HepG2 (cell line): ENCODE measurements around the gene DAZAP1. TPM values are rescaled to one million over a fixed set of nuclear protein-coding genes. Genes with fewer than 3 reads are reported as not detected.

ENCODE experiments used
- ARID5B ChIP-seq: IDR thresholded peaks from 2 replicates; pipeline ENCODE4 v1.4.0; 2020; ENCODE audit warnings: mild to moderate bottlenecking, missing genetic modification reagents
- CCAR2 ChIP-seq: fragments of 200-400 bp; formaldehyde crosslinking; optimal IDR thresholded peaks from 2 replicates; pipeline ENCODE3; 2018; ENCODE audit warnings: low read depth, mild to moderate bottlenecking, low read length, moderate library complexity
- CSRNP1 ChIP-seq: sonication (generic); formaldehyde crosslinking; IDR thresholded peaks from 2 replicates; pipeline ENCODE4 v1.8.1; 2023; ENCODE audit warnings: mild to moderate bottlenecking, missing genetic modification reagents
- EEA1 ChIP-seq: sonication (generic); formaldehyde crosslinking; IDR thresholded peaks from 2 replicates; pipeline ENCODE4 v1.5.1; 2020; ENCODE audit warnings: mild to moderate bottlenecking, missing genetic modification reagents, borderline replicate concordance
- GATA4 ChIP-seq: sonication (generic); IDR thresholded peaks from 2 replicates; pipeline ENCODE4 v1.6.1; 2016; ENCODE audit warnings: antibody characterized with exemption, low read depth, borderline replicate concordance
- HIC2 ChIP-seq: sonication (generic); formaldehyde crosslinking; IDR thresholded peaks from 2 replicates; pipeline ENCODE4 v1.9.0; 2022; ENCODE audit warnings: low read depth, missing genetic modification reagents
- HNRNPK ChIP-seq: fragments of 200-400 bp; formaldehyde crosslinking; IDR thresholded peaks from 2 replicates; pipeline ENCODE4 v1.6.1; 2018; ENCODE audit warnings: low read length, low read depth, moderate library complexity, mild to moderate bottlenecking; ENCODE audit not compliant: poor library complexity, severe bottlenecking
- HNRNPL ChIP-seq: fragments of 200-400 bp; formaldehyde crosslinking; IDR thresholded peaks from 2 replicates; pipeline ENCODE4 v1.6.1; 2017; ENCODE audit warnings: mild to moderate bottlenecking, low read depth, low read length
- KMT2A ChIP-seq: sonication (generic); formaldehyde crosslinking; IDR thresholded peaks from 2 replicates; pipeline ENCODE4 v1.4.0; 2020; ENCODE audit warnings: missing genetic modification reagents
- REPIN1 ChIP-seq: sonication (generic); formaldehyde crosslinking; IDR thresholded peaks from 2 replicates; pipeline ENCODE4 v1.8.0; 2022; ENCODE audit warnings: missing genetic modification reagents, low read depth, mild to moderate bottlenecking, borderline replicate concordance
- RNF2 ChIP-seq: fragments of 450-650 bp; conservative IDR thresholded peaks from 2 replicates; pipeline ENCODE4 v1.6.1; 2016; ENCODE audit warnings: low read depth
- SSRP1 ChIP-seq: IDR thresholded peaks from 2 replicates; pipeline ENCODE4 v1.6.1; 2016; ENCODE audit warnings: control low read depth
- TGIF2 ChIP-seq: IDR thresholded peaks from 2 replicates; pipeline ENCODE4 v1.6.1; 2016; ENCODE audit warnings: control low read depth, missing compliant biosample characterization
- ZBTB21 ChIP-seq: sonication (generic); formaldehyde crosslinking; IDR thresholded peaks from 2 replicates; pipeline ENCODE4 v1.4.0; 2020; ENCODE audit warnings: missing genetic modification reagents
- ZBTB34 ChIP-seq: sonication (generic); formaldehyde crosslinking; IDR thresholded peaks from 2 replicates; pipeline ENCODE4 v1.8.0; 2022; ENCODE audit warnings: mild to moderate bottlenecking, missing genetic modification reagents
- ZBTB38 ChIP-seq: sonication (generic); formaldehyde crosslinking; IDR thresholded peaks from 2 replicates; pipeline ENCODE4 v1.5.1; 2020; ENCODE audit warnings: mild to moderate bottlenecking, missing genetic modification reagents
- ZKSCAN1 ChIP-seq: fragments of 150-350 bp; IDR thresholded peaks from 2 replicates; pipeline ENCODE4 v1.6.1; 2014; ENCODE audit warnings: low read length
- ZNF547 ChIP-seq: sonication (generic); formaldehyde crosslinking; IDR thresholded peaks from 2 replicates; pipeline ENCODE4 v1.5.1; 2020; ENCODE audit warnings: mild to moderate bottlenecking, missing genetic modification reagents
- ZNF572 ChIP-seq: sonication (generic); formaldehyde crosslinking; IDR thresholded peaks from 2 replicates; pipeline ENCODE4 v1.5.1; 2020; ENCODE audit warnings: mild to moderate bottlenecking, missing genetic modification reagents
- ZNF75D ChIP-seq: sonication (generic); formaldehyde crosslinking; IDR thresholded peaks from 2 replicates; pipeline ENCODE4 v1.8.1; 2023; ENCODE audit warnings: missing genetic modification reagents, mild to moderate bottlenecking, borderline replicate concordance
- polyA plus RNA-seq, 8 experiments: library from polyadenylated mRNA; depleted of rRNA in 3 of 8; stranded (reverse) in 7 of 8; unstranded in 1 of 8; fragments of >200 nt; fragmentation: Illumina TruSeq in 4 of 8; extraction: Trizol in 4 of 8; gene quantifications; 2 replicates each; pipeline versions ENCODE4 v1.2.1 to v1.2.3, GENCODE V29; 2011 to 2016; ENCODE audit warnings: low read depth in 4 of 8, missing spikeins in 1 of 8, mixed read lengths in 1 of 8; ENCODE audit not compliant: insufficient read depth in 1 of 8
- total RNA-seq, 5 experiments: library from RNA; depleted of rRNA; stranded (reverse); fragments of >200 nt; fragmentation: Illumina TruSeq; extraction: Trizol; gene quantifications; 2 replicates each; pipeline ENCODE4 v1.2.3, GENCODE V29; 2016; ENCODE audit warnings: low read depth in 1 of 5

Gene DAZAP1
- total and polyA plus RNA-seq, 2 of the 13 experiments (the other 11 are each of a cell fraction or from before 2014, with no cell fraction given): 63.3 to 79.2 TPM

GRCh38 chr19:1402411-1403070, 4.8 kb upstream of the DAZAP1 start (continued):
- no peak for TF ChIP-seq CSRNP1
- TF ChIP-seq ZBTB34: no peak
- no peak for TF ChIP-seq ZNF75D (CRISPR knock-in tag)
- TF ChIP-seq REPIN1 (CRISPR knock-in tag): no peak
- no peak for TF ChIP-seq GATA4
- TF ChIP-seq HNRNPL: 0 out of 2 replicates have a peak, but pooled peaks have one; percentile 50
- TF ChIP-seq ZKSCAN1: no peak
- no peak for TF ChIP-seq ZBTB21 (CRISPR knock-in tag)
- TF ChIP-seq ZNF547: no peak
- no peak for TF ChIP-seq CCAR2
- 0 out of 2 replicates have a peak, but pooled peaks have one; percentile 34 for TF ChIP-seq ZBTB38
- no peak for TF ChIP-seq ZNF572 (CRISPR knock-in tag)
- TF ChIP-seq ARID5B (CRISPR knock-in tag): no peak
- TF ChIP-seq HNRNPK: no peak
- 0 out of 2 replicates have a peak, but pooled peaks have one; percentile 16 for TF ChIP-seq HIC2 (CRISPR knock-in tag)
- no peak for TF ChIP-seq TGIF2
- TF ChIP-seq KMT2A (CRISPR knock-in tag): no peak
- no peak for TF ChIP-seq EEA1 (CRISPR knock-in tag)
- no peak for TF ChIP-seq SSRP1
- TF ChIP-seq RNF2: no peak
